ENCODE measurements around the gene ATP1B1.

- no peak for TF ChIP-seq POLR2AphosphoS5 (IDR thresholded peaks at IDR 0.05; ENCODE audit: insufficient read depth in 1 of 2, low read depth in 1 of 2)
- TF ChIP-seq CTCF (IDR thresholded peaks at IDR 0.05): no peak
- no peak for TF ChIP-seq POLR2A (IDR thresholded peaks at IDR 0.05)
Measured at GRCh38 chr1:169122976-169123375, 16.5 kb downstream of the ATP1B1 start.
